ENCODE results near the gene MAFG. TPM values are rescaled to one million over a fixed set of nuclear protein-coding genes. Genes with fewer than 3 reads are reported as not detected.

Gene MAFG
- total RNA-seq, 2 experiments from 2014 or later = 20.2 to 23.8 TPM

- Mint-ChIP-seq H3K36me3 (no peaks in the 10 kb centered on the region), H3K27ac (no peak overlapping the region), H3K9me3 (ENCODE audit: low read depth) (no peaks in the 10 kb centered on the region), H3K4me1 (peaks cover 9% of the 10 kb centered on the region), H3K27me3 (peaks cover 5% of the 10 kb centered on the region), H3K4me3 (no peak overlapping the region)
- ATAC-seq (no peak), DNase-seq (no peak)
- CTCF ChIA-PET = interaction anchor here (0.9 to 1.7 kb wide), 2 partner anchors 13 to 19 kb away, joined by 4 to 5 read pairs; partner anchors contain the start of gene MAFG
Measured at GRCh38 chr17:81940538-81941483, 13.3 kb upstream of the MAFG start.

- ATAC-seq (no peak), DNase-seq (no peak)
- CTCF ChIA-PET = interaction anchor here (1.7 kb wide), 1 partner anchor 19 kb away, joined by 5 read pairs; no protein-coding TSS in a partner anchor
- Mint-ChIP-seq H3K9me3 (ENCODE audit: low read depth) (no peaks in the 10 kb centered on the region), H3K27me3 (peaks cover 5% of the 10 kb centered on the region), H3K4me3 (no peak overlapping the region), H3K27ac (no peak overlapping the region), H3K36me3 (no peaks in the 10 kb centered on the region), H3K4me1 (peaks cover 12% of the 10 kb centered on the region)
Measured at GRCh38 chr17:81939881-81940385, 12.4 kb upstream of the MAFG start.

- CTCF ChIA-PET = no interaction called here
- Mint-ChIP-seq H3K4me1 (peaks cover 12% of the 10 kb centered on the region), H3K4me3 (no peak overlapping the region), H3K27me3 (peaks cover 5% of the 10 kb centered on the region), H3K9me3 (ENCODE audit: low read depth) (no peaks in the 10 kb centered on the region), H3K27ac (no peak overlapping the region), H3K36me3 (no peaks in the 10 kb centered on the region)
- DNase-seq (no peak), ATAC-seq (no peak)
Measured at GRCh38 chr17:81939218-81939617, 11.7 kb upstream of the MAFG start.

- Mint-ChIP-seq H3K9me3 (ENCODE audit: low read depth) (no peaks in the 10 kb centered on the region), H3K36me3 (no peaks in the 10 kb centered on the region), H3K27me3 (peaks cover 5% of the 10 kb centered on the region), H3K27ac (no peak overlapping the region), H3K4me1 (peaks cover 21% of the 10 kb centered on the region), H3K4me3 (peak overlapping the region; percentile 43)
- DNase-seq = no peak
- no peak for ATAC-seq
- CTCF ChIA-PET = interaction anchor here (1.2 kb wide), 1 partner anchor 24 kb away, joined by 4 read pairs; no protein-coding TSS in a partner anchor
Measured at GRCh38 chr17:81935709-81936084, 8.2 kb upstream of the MAFG start.

GRCh38 chr17:81934850-81935708 is 7.5 kb upstream of the MAFG start:
- Mint-ChIP-seq H3K27ac (no peak overlapping the region), H3K27me3 (no peaks in the 10 kb centered on the region), H3K9me3 (ENCODE audit: low read depth) (no peaks in the 10 kb centered on the region), H3K36me3 (no peaks in the 10 kb centered on the region), H3K4me3 (no peak overlapping the region), H3K4me1 (peaks cover 21% of the 10 kb centered on the region)
- DNase-seq (no peak), ATAC-seq (no peak)
- CTCF ChIA-PET = interaction anchor here (1.2 kb wide), 1 partner anchor 24 kb away, joined by 4 read pairs; no protein-coding TSS in a partner anchor

GRCh38 chr17:81934098-81934757 is 6.7 kb upstream of the MAFG start:
- Mint-ChIP-seq H3K36me3 (no peaks in the 10 kb centered on the region), H3K4me3 (no peak overlapping the region), H3K27ac (no peak overlapping the region), H3K9me3 (ENCODE audit: low read depth) (no peaks in the 10 kb centered on the region), H3K27me3 (no peaks in the 10 kb centered on the region), H3K4me1 (peaks cover 21% of the 10 kb centered on the region)
- CTCF ChIA-PET = interaction anchor here (1.5 kb wide), 1 partner anchor 88 kb away, joined by 5 read pairs; the partner anchor contains the start of gene CENPX
- DNase-seq (no peak), ATAC-seq (no peak)

- Mint-ChIP-seq H3K4me3 (no peak overlapping the region), H3K4me1 (peaks cover 27% of the 10 kb centered on the region), H3K36me3 (no peaks in the 10 kb centered on the region), H3K9me3 (ENCODE audit: low read depth) (no peaks in the 10 kb centered on the region), H3K27me3 (peaks cover 2% of the 10 kb centered on the region), H3K27ac (no peak overlapping the region)
- CTCF ChIA-PET = interaction anchor here (0.7 to 2.3 kb wide), 3 partner anchors 26 to 104 kb away, joined by 3 to 7 read pairs (median 5); partner anchors contain the start of genes CENPX and DCXR
- ATAC-seq = no peak
- no peak for DNase-seq
Measured at GRCh38 chr17:81933178-81933699, 5.7 kb upstream of the MAFG start.

GRCh38 chr17:81932333-81932983 is 4.9 kb upstream of the MAFG start:
- CTCF ChIA-PET = interaction anchor here (0.7 to 2.3 kb wide), 2 partner anchors 27 to 105 kb away, joined by 3 to 7 read pairs; partner anchors contain the start of gene DCXR
- H3K9me3 Mint-ChIP-seq (ENCODE audit: low read depth) = no peaks in the 10 kb centered on the region

GRCh38 chr17:81931557-81932332 is 4.2 kb upstream of the MAFG start:
- ATAC-seq (no peak), DNase-seq (no peak)
- CTCF ChIA-PET = interaction anchor here (1.8 to 2.3 kb wide), 2 partner anchors 28 kb away, joined by 7 to 10 read pairs; no protein-coding TSS in a partner anchor
- Mint-ChIP-seq H3K36me3 (no peaks in the 10 kb centered on the region), H3K27me3 (peaks cover 2% of the 10 kb centered on the region), H3K4me1 (peaks cover 22% of the 10 kb centered on the region), H3K27ac (no peak overlapping the region), H3K4me3 (no peak overlapping the region), H3K9me3 (ENCODE audit: low read depth) (no peaks in the 10 kb centered on the region)

More at GRCh38 chr17:81932333-81932983, 4.9 kb upstream of the MAFG start:
- DNase-seq = no peak
- H3K27ac Mint-ChIP-seq = no peak overlapping the region
- H3K4me3 Mint-ChIP-seq = no peak overlapping the region
- no peaks in the 10 kb centered on the region for H3K36me3 Mint-ChIP-seq
- H3K27me3 Mint-ChIP-seq = peaks cover 2% of the 10 kb centered on the region
- ATAC-seq = no peak
- peaks cover 22% of the 10 kb centered on the region for H3K4me1 Mint-ChIP-seq

- Mint-ChIP-seq H3K27me3 (peaks cover 2% of the 10 kb centered on the region), H3K36me3 (no peaks in the 10 kb centered on the region), H3K27ac (no peak overlapping the region), H3K9me3 (ENCODE audit: low read depth) (no peaks in the 10 kb centered on the region), H3K4me1 (peaks cover 24% of the 10 kb centered on the region), H3K4me3 (no peak overlapping the region)
- DNase-seq (no peak), ATAC-seq (no peak)
- CTCF ChIA-PET = interaction anchor here (1.8 kb wide), 1 partner anchor 28 kb away, joined by 10 read pairs; no protein-coding TSS in a partner anchor
Measured at GRCh38 chr17:81931189-81931556, 3.6 kb upstream of the MAFG start.
